ENCODE data around the gene PDK4.
"Not testable (repeated sequence)": the region's sequence is repeated elsewhere in the genome, so short reads cannot be mapped to it uniquely, and the experiment has no call there.

PDK4 gene

DNA sequence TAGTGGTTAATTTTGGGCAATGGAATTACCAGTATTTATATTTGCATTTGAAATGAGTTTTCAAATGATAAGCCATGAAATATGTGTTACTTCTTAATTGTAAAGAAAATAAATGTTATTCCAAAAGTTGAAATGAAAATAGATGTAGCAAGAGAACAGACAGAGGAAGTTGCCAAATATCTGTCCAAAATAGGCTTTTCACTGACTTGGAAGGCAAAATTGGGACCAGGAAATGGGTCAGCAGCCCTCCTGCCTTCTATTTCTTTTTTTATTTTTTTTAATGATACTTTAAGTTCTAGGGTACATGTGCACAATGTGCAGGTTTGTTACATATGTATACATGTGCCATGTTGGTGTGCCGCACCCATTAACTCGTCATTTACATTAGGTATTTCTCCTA, 8.1 kb upstream of the PDK4 start:
- DNase-seq: not testable (repeated sequence)

DNA sequence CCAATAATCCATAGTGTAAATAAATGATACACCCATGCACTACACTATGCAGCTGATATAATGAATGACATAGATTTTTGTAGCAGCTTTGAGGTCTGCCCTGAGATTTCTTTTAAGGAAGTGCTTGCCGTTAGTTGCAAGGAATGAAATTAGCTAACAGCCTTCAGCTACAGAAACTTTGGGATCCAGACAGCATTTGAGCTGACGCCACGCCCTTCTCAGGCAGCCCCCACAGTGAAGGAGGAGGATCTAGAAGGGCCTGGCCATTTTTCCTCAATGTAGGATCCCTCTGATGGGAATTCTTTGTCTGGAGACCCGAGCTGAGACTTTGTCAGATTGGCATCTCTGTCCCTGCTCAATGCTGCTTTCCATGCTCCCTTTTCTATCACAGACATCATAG, 6.1 kb upstream of the PDK4 start:
- DNase-seq: no peak

DNA sequence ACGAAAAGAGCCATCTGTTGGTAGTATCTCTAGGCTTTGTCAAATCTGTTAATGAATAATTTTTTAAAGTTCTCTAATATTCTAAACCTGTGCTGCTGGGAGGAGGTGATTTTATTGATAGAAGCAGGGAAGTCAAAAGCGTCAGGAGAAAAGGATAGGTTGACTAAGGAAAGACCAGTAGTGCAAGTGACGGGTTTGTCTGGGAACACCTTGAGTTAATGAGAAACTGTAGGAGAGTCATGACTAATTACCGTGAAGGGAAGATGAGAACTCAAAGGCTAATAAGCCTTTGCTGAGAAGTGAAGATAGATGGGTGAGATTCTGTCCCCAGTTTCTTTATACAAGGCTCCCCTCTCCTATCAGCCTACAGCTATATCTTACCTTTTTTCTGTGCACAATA, 5.0 kb upstream of the PDK4 start:
- no peak for DNase-seq

DNA sequence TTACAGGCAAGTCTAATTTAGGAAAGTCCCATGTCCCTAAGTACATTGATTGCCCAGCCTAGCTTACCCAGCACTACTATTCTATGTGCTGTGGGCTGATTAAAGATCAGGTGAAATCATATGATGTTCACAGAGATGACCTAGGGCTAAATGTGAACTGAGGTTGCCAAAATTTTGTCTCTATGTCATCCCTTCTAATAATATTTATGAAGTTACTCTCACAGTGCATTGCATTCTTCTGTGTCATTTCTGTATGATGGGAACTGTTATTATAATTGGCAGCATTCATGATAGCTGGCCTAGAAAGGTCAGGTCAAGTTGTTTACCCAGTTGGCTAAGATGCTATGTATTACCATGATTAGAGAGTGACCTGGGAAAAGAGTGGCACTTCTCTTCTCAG, 2.8 kb upstream of the PDK4 start:
- no peak for DNase-seq

DNA sequence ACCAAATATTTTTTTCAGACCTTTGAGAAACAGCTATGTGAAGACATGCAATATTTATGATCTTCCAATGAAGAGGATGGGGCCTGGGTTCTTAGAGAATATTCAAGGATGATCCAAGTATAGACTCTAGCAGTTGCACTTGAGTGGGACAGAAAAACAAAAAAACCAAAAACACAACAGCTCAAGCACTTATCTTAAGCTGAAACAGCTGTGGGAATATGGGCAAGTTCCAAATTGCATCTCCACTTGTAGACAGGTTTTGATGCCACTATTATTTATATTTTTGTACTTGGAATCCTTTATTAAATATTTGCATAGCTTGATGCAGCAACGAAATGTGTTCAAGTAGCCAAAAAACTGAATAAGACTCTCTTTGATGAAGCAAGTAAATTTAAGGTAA, 2.2 kb upstream of the PDK4 start:
- DNase-seq: no peak

DNA sequence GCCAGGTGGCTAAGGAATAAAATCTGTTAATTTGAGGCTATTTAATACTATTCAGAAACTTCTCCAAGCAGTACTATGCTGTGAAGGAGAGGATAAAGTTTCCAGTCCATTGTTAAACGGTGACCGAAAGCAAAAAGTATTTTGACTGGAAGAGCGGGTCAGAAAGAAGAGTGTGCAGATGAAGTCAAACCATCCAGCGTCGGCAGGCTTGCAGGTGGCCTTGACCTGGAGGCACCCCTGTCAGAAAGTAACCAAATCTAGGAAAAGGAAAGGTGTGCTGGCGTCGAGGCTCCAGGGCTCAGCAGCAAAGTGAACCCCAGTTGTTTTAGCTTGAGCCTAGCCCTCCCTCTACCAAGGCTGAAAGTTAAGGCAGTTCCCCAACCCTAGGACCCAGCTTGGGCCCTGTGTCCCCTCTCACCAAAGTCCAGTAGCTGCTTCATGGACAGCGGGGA, 544 bp downstream of the PDK4 start:
- no peak for DNase-seq

DNA sequence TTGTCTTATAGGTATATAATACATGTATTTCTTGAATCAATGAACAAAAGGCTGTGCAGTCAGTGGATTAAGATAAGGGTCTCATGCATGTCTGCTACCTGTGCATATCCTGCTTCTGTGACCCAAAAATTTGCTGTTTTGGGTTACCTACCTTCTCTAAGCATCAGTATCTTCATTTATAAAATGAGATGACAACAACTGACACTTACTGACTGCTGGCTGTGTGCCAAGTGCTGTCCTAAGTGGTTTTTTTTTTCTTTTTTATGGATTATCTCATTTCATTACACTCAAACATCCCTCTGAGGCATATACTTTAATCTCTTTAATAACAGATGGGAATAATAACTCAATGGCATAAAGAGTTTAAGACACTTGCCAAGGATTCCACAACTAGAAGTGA, 2.1 kb downstream of the PDK4 start:
- DNase-seq: no peak

DNA sequence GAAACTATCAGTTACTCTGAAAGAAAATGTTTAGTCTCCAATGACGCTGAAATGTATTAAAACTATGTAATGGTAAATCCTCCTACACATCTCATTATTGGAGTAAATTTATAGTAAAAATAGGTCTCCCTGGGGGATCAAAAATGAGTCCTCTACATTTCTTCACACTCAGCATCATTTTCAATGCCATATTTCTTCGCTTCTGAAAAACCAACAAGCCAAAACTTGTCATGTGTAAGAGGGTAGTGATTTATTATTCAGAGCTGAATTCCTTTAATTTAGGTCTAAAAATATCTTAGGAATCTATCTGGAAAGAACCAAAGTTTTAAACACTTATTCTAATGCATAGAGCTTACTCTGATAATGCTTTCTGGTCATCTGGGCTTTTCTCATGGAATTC, 3.0 kb downstream of the PDK4 start:
- no peak for DNase-seq

DNA sequence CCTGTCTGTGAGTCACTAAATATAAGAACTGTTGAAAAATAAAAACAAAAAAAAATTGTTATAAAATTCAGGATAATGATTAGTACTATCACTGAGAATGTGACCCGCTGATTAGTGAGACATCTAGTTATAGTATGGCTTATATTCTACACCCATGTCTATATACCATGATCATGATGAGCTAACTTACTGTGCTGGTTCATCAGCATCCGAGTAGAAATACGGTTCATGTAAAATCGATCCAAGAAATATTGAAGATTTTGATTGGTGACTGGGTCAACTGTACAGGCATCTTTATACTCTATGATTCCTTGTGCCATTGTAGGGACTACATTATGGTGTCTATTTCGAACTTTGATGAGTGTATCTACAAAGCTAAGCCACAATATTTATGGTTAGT, 3.7 kb downstream of the PDK4 start:
- no peak for DNase-seq

DNA sequence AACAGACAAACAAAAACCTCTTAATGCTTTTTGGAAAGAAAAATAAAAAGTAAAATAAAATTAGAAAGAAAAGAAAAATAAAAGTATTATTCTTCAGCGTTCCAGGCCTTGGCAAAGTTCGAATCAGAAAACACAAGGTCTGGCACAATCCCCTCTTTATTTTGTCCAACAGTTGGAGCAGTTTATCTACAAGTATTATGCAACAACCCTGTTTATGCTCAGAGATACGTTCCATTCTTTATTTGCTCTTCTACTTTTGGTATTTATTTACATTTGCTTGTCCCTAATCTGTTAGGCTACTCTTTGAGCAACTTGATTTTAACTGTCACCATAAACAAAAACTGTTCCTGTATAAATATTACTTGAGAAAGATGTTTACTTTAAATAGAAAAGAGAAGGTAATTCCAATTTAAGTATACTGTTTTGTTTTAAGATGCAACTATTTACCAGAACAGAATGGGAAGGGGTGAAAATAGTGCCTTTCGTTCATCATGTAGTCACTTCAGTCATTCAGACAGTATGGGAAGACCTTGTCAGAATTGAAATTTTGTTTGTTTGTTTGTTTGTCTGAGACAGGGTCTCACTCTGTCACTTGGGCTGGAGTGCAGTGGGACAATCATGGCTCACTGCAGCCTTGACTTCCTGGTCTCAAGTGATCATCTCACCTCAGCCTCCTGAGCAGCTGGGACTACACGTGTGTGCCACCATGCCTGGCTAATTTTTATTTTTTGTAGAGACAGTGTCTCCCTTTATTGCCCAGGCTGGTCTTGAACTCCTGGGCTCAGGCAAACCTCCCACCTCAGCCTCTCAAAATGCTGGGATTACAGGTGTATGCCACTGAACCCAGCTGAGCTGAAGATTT, 5.7 kb downstream of the PDK4 start:
- DNase-seq: no peak

DNA sequence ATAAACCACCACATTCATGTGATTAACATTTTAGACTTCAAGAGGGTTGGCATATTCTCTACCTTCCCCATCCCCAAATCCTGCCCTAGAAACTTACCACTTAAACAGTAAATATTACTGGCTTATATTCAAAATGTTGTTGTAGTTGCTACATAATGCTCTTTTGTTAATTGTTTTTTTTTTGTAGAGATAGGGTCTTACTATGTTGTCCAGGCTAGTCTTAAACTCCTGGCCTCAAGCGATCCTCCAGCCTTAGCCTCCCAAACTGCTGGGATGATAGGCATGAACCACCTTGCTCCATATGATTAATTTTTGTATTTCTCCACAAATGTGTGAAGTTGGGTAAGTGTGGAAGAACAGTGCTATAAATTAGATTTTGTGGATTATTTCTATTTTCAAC, 6.5 kb downstream of the PDK4 start:
- DNase-seq: no peak

DNA sequence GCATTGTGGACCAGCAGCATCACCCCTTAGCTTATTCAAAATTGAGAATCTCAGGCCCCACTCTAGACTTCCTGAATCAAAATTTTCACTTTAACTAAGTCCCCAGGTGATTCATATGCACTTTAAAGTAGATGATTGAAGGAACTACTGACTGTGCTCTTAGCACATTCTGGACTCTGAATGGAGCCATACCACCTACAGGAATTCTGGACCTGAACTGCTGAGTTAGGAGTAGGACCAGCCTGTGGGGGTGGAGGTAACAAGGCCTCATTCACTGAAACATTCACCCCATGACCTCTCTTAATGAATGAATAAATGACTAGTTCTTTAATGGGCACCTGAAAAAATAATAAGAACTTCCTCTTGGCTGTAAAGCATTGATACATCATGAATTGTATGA, 7.3 kb downstream of the PDK4 start:
- DNase-seq: no peak

DNA sequence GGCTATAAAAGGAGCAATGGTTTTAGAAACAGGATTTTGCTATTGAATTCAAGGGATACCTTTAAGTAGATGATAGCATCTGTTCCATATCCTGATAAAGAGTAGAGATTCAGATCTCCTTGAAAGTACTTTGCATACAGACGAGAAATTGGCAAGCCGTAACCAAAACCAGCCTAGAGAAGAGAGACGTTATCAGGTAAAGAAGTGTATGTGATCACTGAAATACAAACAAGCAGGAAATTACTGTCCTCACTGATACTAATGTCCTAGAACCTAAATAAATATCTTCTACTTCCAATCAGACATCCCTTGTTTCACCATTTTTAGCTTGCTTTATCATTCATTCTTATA, 9.4 kb downstream of the PDK4 start:
- no peak for DNase-seq

DNA sequence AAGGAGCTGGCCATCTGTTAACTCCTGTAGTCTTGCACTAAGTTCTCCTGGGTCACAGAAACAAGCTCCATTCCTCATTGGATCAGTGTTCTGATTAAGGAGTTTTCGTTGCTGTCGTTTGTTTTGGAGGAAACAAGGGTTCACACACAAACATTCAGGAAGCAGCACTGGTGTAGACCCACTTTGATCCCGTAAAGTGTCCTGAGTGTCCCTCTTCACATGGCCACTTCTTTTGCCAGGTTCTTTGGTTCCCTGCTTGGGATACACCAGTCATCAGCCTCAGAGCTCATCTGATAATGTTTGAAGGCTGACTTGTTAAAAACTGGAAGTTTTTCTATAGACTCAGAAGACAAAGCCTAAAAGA, 10.9 kb downstream of the PDK4 start:
- no peak for DNase-seq

DNA sequence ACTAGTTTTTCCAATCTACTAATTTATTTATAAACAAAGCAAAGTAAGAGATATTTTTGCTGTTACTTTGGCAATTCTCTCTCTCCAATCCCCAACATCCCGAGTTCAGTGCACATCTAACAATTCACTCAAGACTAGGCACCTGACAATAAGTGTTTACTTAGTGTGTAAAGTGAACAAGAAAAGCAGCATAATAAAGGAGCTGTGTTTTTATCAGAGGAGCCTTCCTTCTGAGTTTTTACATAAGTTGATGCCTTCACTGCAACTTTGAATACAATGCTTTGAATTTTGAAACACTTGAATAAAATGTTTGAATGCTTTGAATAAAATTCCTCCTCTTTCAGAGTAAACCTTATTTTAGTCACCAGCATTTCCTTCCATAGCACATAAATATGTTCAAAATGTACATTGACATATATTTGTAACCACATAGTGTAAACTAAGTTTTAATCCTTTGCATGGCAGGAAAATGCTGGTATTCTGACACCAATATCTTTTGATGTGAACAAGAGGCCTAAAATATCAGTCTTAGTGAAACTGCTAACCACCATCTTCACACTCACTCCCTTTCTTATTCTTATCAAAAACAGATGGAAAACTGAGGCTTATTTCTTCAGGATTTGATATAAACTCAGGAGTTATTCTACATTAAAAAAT, 11.4 kb downstream of the PDK4 start:
- DNase-seq: no peak

DNA sequence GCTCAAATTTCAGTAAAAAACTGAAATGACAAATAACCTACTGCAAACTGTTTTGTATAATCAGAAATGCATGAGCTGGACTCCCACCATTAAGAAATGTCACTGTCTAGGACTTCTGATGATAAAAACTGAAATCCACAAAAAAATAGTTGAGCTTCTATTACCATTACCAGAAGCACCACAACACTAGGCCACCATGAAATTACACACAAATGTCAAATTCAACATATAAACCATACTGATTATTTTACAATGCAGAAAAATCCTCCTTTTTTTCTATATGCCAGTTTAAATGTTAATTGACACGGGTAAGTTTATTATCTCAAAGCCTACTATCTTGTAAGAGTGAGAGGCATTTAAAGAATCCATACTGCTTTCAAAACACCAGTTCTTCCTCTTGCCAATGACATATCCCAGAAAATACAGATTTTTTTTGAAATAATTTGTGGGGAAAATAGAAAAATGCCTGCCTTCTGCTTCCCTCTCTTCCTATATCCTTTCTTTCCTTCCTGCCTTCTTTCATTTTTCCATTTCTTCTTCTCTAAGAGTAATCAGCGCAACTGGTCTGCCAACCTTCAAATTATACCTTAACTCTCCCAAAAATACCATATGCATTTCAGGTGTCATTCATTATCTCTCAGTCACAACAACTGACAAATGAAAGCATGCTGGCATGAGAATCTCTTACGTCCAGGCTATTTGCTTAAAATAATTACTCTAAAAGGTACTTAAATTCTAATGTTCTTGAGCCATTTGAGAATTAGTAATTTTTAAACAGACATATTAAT, 12.3 kb downstream of the PDK4 start:
- DNase-seq: no peak

DNA sequence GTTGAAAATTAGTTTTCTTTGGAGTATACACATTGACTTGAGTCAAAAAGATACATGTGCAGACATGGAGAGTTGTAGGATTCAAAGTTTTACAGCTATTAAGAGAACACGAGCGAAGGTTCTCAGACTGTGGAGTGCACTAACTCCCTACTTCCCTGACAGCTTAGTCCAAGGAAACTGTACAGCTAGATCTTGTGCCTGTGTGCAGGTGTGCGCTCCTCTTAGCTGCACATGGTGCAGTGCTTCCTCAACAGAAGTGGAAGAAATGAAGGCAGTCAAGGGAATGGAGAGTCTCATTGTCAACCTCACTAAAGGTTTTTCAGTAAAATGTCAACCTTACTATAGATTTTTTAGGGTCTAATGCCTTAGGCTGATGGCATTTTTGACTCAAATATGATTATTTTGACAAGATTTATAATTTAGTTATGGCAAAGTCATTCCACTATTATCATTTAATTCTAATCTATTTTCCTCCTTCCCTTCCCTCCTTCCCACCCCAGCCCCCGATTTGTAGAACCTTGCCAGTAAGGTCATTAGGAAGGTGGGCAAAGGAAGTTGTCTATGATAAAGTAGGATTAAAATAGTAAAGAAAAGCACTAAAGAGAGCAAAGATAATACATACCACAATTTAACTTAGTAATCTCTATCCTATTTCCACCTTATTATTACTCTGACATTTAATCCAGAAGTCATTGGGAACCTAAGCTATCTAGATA, 13.6 kb downstream of the PDK4 start:
- no peak for DNase-seq

DNA sequence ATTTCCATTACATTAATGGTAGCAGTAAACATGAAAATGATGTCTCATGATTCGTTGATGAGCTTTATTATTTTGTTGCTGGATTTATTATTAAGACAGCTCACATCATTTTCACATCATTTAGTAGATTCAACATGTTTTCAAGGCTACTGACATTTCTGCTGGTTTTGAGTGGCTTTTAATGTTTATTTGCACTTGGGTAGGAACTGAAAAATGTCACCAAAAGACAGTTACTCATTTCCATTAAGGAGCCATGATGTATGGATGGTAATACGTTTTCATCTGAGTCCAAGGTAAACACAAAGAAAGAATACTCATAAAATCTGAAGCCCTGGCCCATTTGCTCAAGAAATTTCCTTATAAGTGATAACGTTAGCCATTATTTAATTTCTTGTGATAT, 14.8 kb downstream of the PDK4 start:
- DNase-seq: no peak

DNA sequence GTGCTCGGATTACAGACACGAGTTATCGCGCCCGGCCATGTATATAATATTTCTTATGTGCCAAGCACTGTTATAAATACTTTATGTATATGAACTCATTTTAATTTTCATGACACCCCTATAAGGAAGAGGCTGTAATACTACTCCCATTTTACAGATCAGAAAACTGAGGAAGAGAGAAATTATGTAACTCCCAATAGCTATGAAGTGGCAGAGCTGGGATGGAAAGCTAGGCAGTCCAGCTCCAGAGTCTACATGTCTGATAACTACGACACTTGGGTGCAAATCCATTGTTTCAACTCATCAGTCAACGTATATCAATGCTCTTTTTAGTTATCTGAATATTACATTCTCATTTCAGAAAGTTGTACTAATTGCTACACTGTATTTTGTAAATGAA, 17.0 kb downstream of the PDK4 start:
- no peak for DNase-seq

DNA sequence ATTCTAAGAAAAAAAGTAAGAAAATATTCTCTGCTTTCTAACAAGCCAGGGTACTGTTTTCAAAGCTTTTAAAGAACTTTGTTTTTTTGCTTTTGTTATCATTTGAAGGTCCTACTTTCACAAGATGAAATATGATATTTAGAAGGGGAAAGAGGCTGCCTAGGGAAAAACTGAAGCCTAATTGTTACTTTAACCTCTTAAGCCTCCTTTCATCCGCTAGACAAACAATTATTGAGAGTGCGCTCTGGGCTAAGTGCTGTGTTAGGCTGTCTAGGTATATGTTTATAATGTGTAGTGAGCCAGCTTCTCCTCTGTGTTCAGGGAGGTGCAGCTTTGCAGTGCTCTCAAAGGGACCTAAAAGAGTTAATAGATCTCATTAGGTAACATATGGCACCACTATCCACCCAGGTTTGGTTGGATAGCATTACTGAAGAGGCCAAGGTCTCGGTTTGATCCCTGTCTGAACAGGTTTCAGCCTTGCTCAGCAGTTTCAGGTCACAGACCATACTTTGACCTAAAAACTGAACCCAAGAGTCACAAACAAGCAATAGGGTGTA, 17.9 kb downstream of the PDK4 start:
- peak; percentile 78 for DNase-seq

DNA sequence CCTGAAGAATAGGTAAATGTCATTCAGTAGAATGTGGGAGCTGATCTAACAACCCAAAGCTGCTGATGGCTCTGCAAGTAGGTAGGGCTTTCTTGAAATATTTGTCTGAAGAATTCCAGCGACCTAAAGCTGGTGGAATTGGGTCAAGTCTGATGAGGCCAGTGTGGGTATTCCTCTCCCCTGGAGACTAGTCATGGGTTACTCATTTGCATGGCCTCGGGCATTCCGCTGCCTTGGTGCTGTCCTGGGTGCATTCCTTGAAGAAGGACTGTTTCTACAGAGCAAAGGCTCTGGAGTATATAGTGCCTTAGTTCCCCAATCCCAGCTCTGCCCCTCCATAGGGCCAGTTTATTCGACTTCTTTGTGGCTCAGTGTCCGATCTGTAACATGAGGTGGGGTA, 19.2 kb downstream of the PDK4 start:
- DNase-seq: no peak

DNA sequence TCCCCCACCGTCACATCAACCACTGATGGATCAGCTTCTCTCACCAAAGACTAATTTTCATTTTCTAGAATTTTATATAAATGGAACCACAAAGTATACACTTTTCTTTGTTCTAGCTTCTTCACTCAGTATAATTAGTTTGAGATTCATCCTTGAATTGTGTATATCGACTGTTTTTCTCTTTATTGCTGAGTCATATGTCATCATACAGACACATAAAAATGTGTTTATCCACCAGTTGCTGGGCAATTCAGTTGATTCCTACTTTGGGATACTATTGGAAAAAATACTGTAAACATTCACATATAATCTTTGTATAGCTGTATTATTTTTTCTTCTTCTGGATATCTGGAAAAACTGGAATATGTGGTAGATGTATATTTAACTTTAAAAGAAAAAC, 26.6 kb downstream of the PDK4 start:
- DNase-seq: no peak

DNA sequence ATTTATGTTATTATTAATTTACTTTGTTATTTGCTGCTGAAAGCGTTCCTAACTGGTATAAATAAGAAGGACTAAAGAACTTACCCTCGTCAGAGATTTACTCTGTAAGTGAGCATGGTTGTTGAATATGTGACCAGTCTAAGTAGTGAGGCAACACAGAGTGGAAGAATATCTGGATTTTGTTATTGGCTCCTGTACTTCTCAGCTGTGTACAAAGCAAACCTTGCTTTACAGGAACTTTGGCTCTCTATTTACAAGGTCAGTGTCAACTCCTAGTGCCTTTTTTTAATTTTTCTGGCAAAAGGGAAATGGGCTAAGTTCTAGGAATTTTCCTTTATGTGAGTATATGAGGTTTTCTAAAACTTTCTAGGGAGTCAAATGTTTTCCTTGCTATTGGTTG, 35.6 kb downstream of the PDK4 start:
- no peak for DNase-seq

All from NCI-H2171 (cell line).